ENCODE measurements around the gene ATP5ME.

Gene ATP5ME, protein sequence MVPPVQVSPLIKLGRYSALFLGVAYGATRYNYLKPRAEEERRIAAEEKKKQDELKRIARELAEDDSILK

GRCh38 chr4:674172-675035 is at the start of gene ATP5ME, which contains the start of gene MYL5:
Gene ATP5ME (minus strand): TSS chr4:674276. CDS start chr4:674247, 29 bp downstream.
Gene MYL5 (plus strand): TSS chr4:674542. CDS start chr4:678027, 3,485 bp downstream.
- WGBS (ENCODE audit: insufficient coverage, insufficient read length), result no CpG with 5 or more reads among the region's 84 CpGs
- Histone ChIP-seq H3K9me3 (ENCODE audit: control insufficient read depth, insufficient read depth, low read length) (no peaks in the 10 kb centered on the region), H3K27me3 (ENCODE audit: control insufficient read depth, insufficient read depth, low read length) (no peaks in the 10 kb centered on the region), H3K27ac (ENCODE audit: low read length) (no peak within 1 kb of the TSS), H3K4me3 (ENCODE audit: low read length) (peak within 1 kb of the TSS; percentile 63), H3K36me3 (ENCODE audit: control insufficient read depth, insufficient read depth, low read length) (peaks cover 7% of the 10 kb centered on the region), H3K4me1 (ENCODE audit: control insufficient read depth, insufficient read depth, low read length) (peaks cover 4% of the 10 kb centered on the region; the same call in 1 of the 2 replicates)
- peak; percentile 97 for DNase-seq (ENCODE audit: low read depth, low spot score)

DNA sequence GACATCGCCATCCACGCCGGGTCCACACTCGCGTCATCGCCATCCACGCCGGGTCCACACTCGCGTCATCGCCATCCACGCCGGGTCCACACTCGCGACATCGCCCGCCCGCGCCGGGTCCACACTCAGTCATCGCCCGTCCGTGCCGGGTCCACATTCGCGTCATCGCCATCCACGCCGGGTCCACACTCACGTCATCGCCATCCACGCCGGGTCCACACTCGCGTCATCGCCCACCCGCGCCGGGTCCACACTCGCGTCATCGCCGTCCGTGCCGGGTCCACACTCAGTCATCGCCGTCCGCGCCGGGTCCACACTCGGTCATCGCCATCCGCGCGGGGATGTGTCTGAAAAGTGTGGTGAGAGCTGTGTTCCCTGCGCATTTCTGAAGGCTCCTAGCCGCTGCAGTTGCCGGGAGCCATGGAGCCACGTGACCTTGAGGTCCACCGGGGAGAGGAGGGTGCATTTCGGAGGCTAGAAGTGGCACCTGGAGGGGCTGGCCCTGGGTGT is 48.8 kb upstream of the ATP5ME start:
- Histone ChIP-seq H3K27me3 (ENCODE audit: control insufficient read depth, insufficient read depth, low read length) (no peaks in the 10 kb centered on the region), H3K36me3 (ENCODE audit: control insufficient read depth, insufficient read depth, low read length) (peaks cover 2% of the 10 kb centered on the region), H3K9me3 (ENCODE audit: control insufficient read depth, insufficient read depth, low read length) (no peaks in the 10 kb centered on the region), H3K4me3 (ENCODE audit: low read length) (no peak overlapping the region), H3K27ac (ENCODE audit: low read length) (no peak overlapping the region), H3K4me1 (ENCODE audit: control insufficient read depth, insufficient read depth, low read length) (no peaks in the 10 kb centered on the region)
- WGBS (ENCODE audit: insufficient coverage, insufficient read length), result no CpG with 5 or more reads among the region's 61 CpGs
- no peak for DNase-seq (ENCODE audit: low read depth, low spot score)

- no peak overlapping the region for H3K27ac ChIP-seq (ENCODE audit: low read length)
- no peak overlapping the region for H3K4me3 ChIP-seq (ENCODE audit: low read length)
- H3K4me1 ChIP-seq (ENCODE audit: control insufficient read depth, insufficient read depth, low read length), result no peaks in the 10 kb centered on the region
- no CpG with 5 or more reads among the region's 47 CpGs for WGBS (ENCODE audit: insufficient coverage, insufficient read length)
- no peaks in the 10 kb centered on the region for H3K9me3 ChIP-seq (ENCODE audit: control insufficient read depth, insufficient read depth, low read length)
- H3K36me3 ChIP-seq (ENCODE audit: control insufficient read depth, insufficient read depth, low read length), result peaks cover 2% of the 10 kb centered on the region
- no peaks in the 10 kb centered on the region for H3K27me3 ChIP-seq (ENCODE audit: control insufficient read depth, insufficient read depth, low read length)
- DNase-seq (ENCODE audit: low read depth, low spot score), result no peak
These were observed 48.2 kb upstream of the ATP5ME start for GRCh38 chr4:722169-722725.

- no peak overlapping the region for H3K4me3 ChIP-seq (ENCODE audit: low read length)
- H3K4me1 ChIP-seq (ENCODE audit: control insufficient read depth, insufficient read depth, low read length), result no peaks in the 10 kb centered on the region
- H3K36me3 ChIP-seq (ENCODE audit: control insufficient read depth, insufficient read depth, low read length), result peaks cover 2% of the 10 kb centered on the region
- no peaks in the 10 kb centered on the region for H3K9me3 ChIP-seq (ENCODE audit: control insufficient read depth, insufficient read depth, low read length)
- no peak overlapping the region for H3K27ac ChIP-seq (ENCODE audit: low read length)
- no peaks in the 10 kb centered on the region for H3K27me3 ChIP-seq (ENCODE audit: control insufficient read depth, insufficient read depth, low read length)
- DNase-seq (ENCODE audit: low read depth, low spot score), result no peak
- WGBS (ENCODE audit: insufficient coverage, insufficient read length), result no CpG with 5 or more reads among the region's 31 CpGs
These were observed 47.4 kb upstream of the ATP5ME start for GRCh38 chr4:721261-722168.

DNA sequence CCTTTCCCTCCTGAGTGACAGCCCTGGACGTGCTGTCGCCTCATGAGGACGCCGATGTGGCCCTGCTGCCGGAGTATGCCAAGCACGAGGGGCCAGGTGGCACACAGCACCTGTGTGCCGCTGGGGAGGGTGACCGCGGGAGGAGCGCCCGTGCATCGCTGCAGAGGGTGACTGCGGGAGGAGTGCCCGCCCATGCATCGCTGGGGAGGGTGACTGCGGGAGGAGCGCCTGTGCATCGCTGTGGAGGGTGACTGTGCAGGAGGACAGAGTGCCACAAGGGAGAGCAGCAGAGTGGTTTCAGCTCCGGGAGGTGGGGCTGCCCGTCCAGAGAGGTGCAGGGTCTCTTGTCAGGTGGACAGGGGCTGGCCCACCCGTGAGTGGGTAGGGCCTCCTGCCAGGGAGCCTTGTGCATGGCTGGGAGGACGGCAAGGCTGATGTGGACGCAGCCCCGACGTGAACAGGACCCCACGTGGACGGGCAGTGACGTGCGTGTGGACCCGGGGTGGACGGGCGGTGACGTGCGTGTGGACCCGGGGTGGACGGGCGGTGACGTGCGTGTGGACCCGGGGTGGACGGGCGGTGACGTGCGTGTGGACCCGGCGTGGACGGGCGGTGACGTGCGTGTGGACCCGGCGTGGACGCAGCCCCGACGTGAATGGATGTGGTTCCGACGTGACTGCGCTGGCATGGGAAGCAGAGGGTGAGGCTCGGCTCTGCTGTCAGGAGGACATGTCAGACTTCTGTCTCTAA is 46.2 kb upstream of the ATP5ME start:
- Histone ChIP-seq H3K27ac (ENCODE audit: low read length) (no peak overlapping the region), H3K4me1 (ENCODE audit: control insufficient read depth, insufficient read depth, low read length) (no peaks in the 10 kb centered on the region), H3K36me3 (ENCODE audit: control insufficient read depth, insufficient read depth, low read length) (peaks cover 2% of the 10 kb centered on the region), H3K27me3 (ENCODE audit: control insufficient read depth, insufficient read depth, low read length) (no peaks in the 10 kb centered on the region), H3K9me3 (ENCODE audit: control insufficient read depth, insufficient read depth, low read length) (no peaks in the 10 kb centered on the region), H3K4me3 (ENCODE audit: low read length) (no peak overlapping the region)
- no peak for DNase-seq (ENCODE audit: low read depth, low spot score)
- WGBS (ENCODE audit: insufficient coverage, insufficient read length), result no CpG with 5 or more reads among the region's 59 CpGs

GRCh38 chr4:718460-718859 is 44.4 kb upstream of the ATP5ME start:
- peaks cover 2% of the 10 kb centered on the region for H3K36me3 ChIP-seq (ENCODE audit: control insufficient read depth, insufficient read depth, low read length)
- H3K27ac ChIP-seq (ENCODE audit: low read length), result no peak overlapping the region
- WGBS (ENCODE audit: insufficient coverage, insufficient read length), result no CpG with 5 or more reads among the region's 8 CpGs
- no peaks in the 10 kb centered on the region for H3K4me1 ChIP-seq (ENCODE audit: control insufficient read depth, insufficient read depth, low read length)
- no peak for DNase-seq (ENCODE audit: low read depth, low spot score)
- H3K27me3 ChIP-seq (ENCODE audit: control insufficient read depth, insufficient read depth, low read length), result no peaks in the 10 kb centered on the region
- H3K9me3 ChIP-seq (ENCODE audit: control insufficient read depth, insufficient read depth, low read length), result no peaks in the 10 kb centered on the region
- H3K4me3 ChIP-seq (ENCODE audit: low read length), result no peak overlapping the region

DNA sequence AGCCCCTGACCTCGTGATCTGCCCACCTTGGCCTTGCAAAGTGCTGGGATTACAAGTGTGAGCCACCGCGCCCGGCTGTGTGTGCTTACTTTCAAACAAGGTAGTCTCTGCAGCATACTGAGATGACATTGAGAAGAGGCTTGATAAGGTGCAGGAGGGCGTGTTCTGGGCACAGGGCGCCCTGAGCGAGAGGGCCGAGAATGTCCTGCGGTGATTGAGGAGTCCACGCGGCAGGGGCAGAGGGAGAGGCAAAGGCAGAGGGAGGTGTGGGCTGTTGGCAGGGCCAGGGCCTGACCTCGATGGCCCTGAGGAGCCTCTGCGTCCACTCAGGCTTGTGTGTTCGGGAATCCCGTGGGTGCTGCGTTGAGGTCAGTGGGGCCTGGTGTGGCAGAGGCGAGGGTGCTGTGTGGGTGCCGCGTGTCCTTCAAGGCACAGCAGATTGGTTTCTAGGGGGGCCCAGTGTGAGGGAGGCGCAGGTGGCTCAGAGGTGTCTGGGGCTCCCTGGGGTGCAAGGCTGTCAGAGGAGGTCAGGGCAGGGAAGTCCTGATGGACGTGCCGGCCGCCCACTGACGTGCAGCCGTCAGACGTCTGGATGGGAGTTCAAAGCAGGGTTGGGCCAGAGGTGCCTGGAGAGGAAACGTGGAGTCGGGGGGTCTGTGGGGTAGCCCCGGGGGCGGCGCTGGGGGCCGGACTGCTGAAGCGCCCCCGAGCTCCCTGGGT is 43.7 kb upstream of the ATP5ME start:
- Histone ChIP-seq H3K9me3 (ENCODE audit: control insufficient read depth, insufficient read depth, low read length) (no peaks in the 10 kb centered on the region), H3K36me3 (ENCODE audit: control insufficient read depth, insufficient read depth, low read length) (peaks cover 2% of the 10 kb centered on the region), H3K27me3 (ENCODE audit: control insufficient read depth, insufficient read depth, low read length) (no peaks in the 10 kb centered on the region), H3K27ac (ENCODE audit: low read length) (no peak overlapping the region), H3K4me3 (ENCODE audit: low read length) (no peak overlapping the region), H3K4me1 (ENCODE audit: control insufficient read depth, insufficient read depth, low read length) (no peaks in the 10 kb centered on the region)
- WGBS (ENCODE audit: insufficient coverage, insufficient read length), result no CpG with 5 or more reads among the region's 34 CpGs
- no peak for DNase-seq (ENCODE audit: low read depth, low spot score)

DNA sequence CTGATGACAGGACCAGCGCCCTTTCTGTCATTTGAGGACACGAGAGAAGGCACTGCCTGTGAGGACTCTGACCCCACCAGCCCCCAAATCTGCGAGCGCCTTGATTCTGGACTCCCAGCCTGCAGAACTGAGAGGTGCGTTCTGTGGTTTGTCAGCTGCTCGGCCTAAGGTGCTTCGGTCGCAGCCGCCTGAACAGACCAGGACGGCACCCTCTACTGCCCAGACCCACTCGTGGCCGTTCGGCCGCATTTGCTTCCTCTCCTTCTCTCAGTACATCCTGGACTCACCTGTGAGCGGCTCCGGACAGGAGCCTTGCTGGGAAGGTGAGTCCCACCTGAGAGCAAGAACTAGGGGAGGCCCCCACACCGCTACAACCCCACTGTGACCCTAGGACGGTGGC is 40.0 kb upstream of the ATP5ME start:
- peaks cover 3% of the 10 kb centered on the region; the same call in 1 of the 2 replicates for H3K36me3 ChIP-seq (ENCODE audit: control insufficient read depth, insufficient read depth, low read length)
- no peaks in the 10 kb centered on the region for H3K4me1 ChIP-seq (ENCODE audit: control insufficient read depth, insufficient read depth, low read length)

DNA sequence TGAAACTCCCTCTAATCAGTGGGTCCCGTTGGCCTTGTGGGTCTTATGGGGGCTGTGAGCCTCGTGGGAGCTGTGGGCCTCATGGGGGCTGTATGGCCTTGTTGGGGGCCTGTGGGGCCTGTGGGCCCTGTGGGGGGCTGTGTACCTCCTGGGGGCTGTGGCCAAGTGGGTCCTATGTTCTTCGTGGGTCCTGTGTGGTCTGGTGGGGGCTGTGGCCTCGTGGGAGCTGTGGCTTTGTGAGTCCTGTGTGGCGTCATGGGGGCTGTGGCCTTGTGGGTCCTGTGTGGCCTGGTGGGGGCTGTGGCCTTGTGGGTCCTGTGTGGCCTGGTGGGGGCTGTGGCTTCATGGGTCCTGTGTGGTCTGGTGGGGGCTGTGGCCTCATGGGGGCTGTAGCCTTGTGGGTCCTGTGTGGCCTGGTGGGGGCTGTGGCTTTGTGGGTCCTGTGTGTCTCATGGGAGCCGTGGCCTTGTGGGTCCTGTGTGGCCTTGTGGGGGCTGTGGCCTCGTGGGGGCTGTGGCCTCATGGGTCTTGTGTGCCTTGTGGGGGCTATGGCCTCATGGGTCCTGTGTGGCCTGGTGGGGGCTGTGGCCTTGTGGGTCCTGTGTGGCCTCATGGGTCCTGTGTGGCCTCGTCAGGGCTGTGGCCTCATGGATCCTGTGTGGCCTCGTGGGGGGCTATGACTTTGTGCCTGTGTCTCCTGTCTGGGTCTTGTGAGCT is 39.0 kb upstream of the ATP5ME start:
- no peak for DNase-seq (ENCODE audit: low read depth, low spot score)
- peaks cover 2% of the 10 kb centered on the region; the same call in 1 of the 2 replicates for H3K4me1 ChIP-seq (ENCODE audit: control insufficient read depth, insufficient read depth, low read length)
- H3K27me3 ChIP-seq (ENCODE audit: control insufficient read depth, insufficient read depth, low read length), result no peaks in the 10 kb centered on the region
- no peak overlapping the region for H3K4me3 ChIP-seq (ENCODE audit: low read length)
- peaks cover 3% of the 10 kb centered on the region; the same call in 1 of the 2 replicates for H3K36me3 ChIP-seq (ENCODE audit: control insufficient read depth, insufficient read depth, low read length)
- WGBS (ENCODE audit: insufficient coverage, insufficient read length), result no CpG with 5 or more reads among the region's 9 CpGs
- no peak overlapping the region for H3K27ac ChIP-seq (ENCODE audit: low read length)
- no peaks in the 10 kb centered on the region for H3K9me3 ChIP-seq (ENCODE audit: control insufficient read depth, insufficient read depth, low read length)

More for the DNA sequence above, 40.0 kb upstream of the ATP5ME start:
- no CpG with 5 or more reads among the region's 18 CpGs for WGBS (ENCODE audit: insufficient coverage, insufficient read length)
- Histone ChIP-seq H3K4me3 (ENCODE audit: low read length) (no peak overlapping the region), H3K27me3 (ENCODE audit: control insufficient read depth, insufficient read depth, low read length) (no peaks in the 10 kb centered on the region), H3K9me3 (ENCODE audit: control insufficient read depth, insufficient read depth, low read length) (no peaks in the 10 kb centered on the region), H3K27ac (ENCODE audit: low read length) (no peak overlapping the region)
- no peak for DNase-seq (ENCODE audit: low read depth, low spot score)

Data from iPS DF 6.9 (cell line).